Measurements from ENCODE around the gene NTRK1.

The NTRK1 gene

GRCh38 chr1:156899956-156900718 lies 39.5 kb downstream of the NTRK1 start:
- no peak for DNase-seq

GRCh38 chr1:156900896-156901589 lies 40.4 kb downstream of the NTRK1 start:
- DNase-seq: no peak

- no peak for DNase-seq
Observed at GRCh38 chr1:156901590-156901900, 40.9 kb downstream of the NTRK1 start.

GRCh38 chr1:156901966-156902915 lies 41.6 kb downstream of the NTRK1 start:
- DNase-seq: no peak

- DNase-seq: no peak
Observed at GRCh38 chr1:156903328-156904091, 42.8 kb downstream of the NTRK1 start.

GRCh38 chr1:156904187-156904959 lies 43.7 kb downstream of the NTRK1 start:
- no peak for DNase-seq

GRCh38 chr1:156905176-156905575 lies 44.5 kb downstream of the NTRK1 start:
- DNase-seq: no peak

GRCh38 chr1:156905651-156906050 lies 45.0 kb downstream of the NTRK1 start:
- DNase-seq: no peak

GRCh38 chr1:156906206-156906906 lies 45.7 kb downstream of the NTRK1 start:
- no peak for DNase-seq

GRCh38 chr1:156908541-156908940 lies 47.9 kb downstream of the NTRK1 start:
- no peak for DNase-seq

- no peak for DNase-seq
Observed at GRCh38 chr1:156908955-156909354, 48.3 kb downstream of the NTRK1 start.

- no peak for DNase-seq
Observed at GRCh38 chr1:156909671-156910070, 49.0 kb downstream of the NTRK1 start.

GRCh38 chr1:156910309-156910782 lies 49.7 kb downstream of the NTRK1 start:
- peak in 3 of 4 experiments; percentile 26 to 50 (median 32) for DNase-seq

GRCh38 chr1:156911577-156912298 lies 51.1 kb downstream of the NTRK1 start:
- no peak for DNase-seq

- no peak for DNase-seq
Observed at GRCh38 chr1:156912310-156912709, 51.6 kb downstream of the NTRK1 start.

GRCh38 chr1:156912861-156913808 lies 52.5 kb downstream of the NTRK1 start:
- no peak for DNase-seq

- DNase-seq: no peak
Observed at GRCh38 chr1:156913809-156914387, 53.2 kb downstream of the NTRK1 start.

GRCh38 chr1:156914440-156914856 lies 53.8 kb downstream of the NTRK1 start:
- no peak for DNase-seq
